GM19463 (cell line): ENCODE results near the gene TMEM244.
"Not testable (repeated sequence)": the region's sequence is repeated elsewhere in the genome, so short reads cannot be mapped to it uniquely, and the experiment has no call there.

Experiments used
- ATAC-seq: cut with Tn5 transposase; IDR thresholded peaks from one replicate; pipeline ENCODE4 v1.9.1; 2021; ENCODE audit warnings: mild to moderate bottlenecking, moderate library complexity; ENCODE audit not compliant: unreplicated experiment

Gene TMEM244

DNA sequence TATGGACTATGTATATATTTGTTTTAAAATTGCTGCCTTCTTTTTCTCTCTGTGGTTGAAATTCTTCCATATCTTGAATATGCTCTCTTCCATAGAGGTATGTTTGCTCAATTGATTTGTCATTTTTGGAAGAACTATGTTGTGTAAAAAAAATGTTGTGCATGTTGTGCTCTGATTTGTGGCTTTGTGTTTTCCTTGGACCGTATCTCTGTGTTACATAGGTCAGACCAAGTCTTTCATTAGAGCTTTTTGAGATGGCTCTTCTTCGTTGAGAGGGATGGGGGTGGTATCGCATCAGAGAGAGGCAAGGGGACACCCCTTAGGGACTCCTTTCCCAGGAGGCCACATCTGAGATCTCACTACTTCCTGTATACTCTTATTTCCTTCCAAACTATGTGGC is 43.8 kb downstream of the TMEM244 start:
- no peak for ATAC-seq

- ATAC-seq: no peak
Measured at GRCh38 chr6:129812145-129812777, 48.9 kb downstream of the TMEM244 start.

DNA sequence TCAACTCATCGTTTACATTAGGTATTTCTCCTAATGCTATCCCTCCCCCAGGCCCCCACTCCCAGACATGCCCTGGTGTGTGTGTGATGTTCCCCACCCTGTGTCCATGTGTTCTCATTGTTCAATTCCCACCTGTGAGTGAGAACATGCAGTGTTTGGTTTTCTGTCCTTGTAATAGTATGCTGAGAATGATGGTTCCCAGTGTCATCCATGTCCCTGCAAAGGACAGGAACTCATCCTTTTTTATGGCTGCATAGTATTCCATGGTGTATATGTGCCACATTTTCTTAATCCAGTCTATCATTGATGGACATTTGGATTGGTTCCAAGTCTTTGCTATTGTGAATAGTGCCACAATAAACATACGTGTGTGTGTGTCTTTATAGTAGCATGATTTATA is 54.0 kb downstream of the TMEM244 start:
- ATAC-seq: not testable (repeated sequence)

DNA sequence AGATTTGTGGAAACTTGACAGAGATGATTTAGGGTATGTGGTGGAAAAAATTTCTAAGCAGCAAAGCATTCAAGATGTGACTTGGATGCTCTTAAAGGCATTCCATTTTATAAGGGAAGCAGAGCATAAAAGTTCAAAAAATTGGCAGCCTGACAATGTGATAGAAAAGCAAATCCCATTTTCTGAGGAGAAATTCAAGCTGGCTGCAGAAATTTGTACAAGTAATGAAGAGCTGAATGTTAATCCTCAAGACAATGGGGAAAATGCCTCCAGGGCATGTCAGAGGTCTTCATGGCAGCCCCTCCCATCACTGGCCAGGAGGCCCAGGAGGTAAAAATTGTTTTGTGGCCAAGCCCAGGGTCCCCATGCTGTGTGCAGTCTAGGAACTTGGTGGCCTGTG is 58.2 kb downstream of the TMEM244 start:
- not testable (repeated sequence) for ATAC-seq

GRCh38 chr6:129801909-129802308 is 59.2 kb downstream of the TMEM244 start:
- ATAC-seq: no peak

GRCh38 chr6:129795261-129795660 is 65.9 kb downstream of the TMEM244 start:
- ATAC-seq: no peak

GRCh38 chr6:129793447-129793846 is 67.7 kb downstream of the TMEM244 start:
- ATAC-seq: no peak

GRCh38 chr6:129792049-129792448 is 69.1 kb downstream of the TMEM244 start:
- ATAC-seq: no peak

GRCh38 chr6:129790785-129791184 is 70.3 kb downstream of the TMEM244 start:
- ATAC-seq: no peak

GRCh38 chr6:129789974-129790373 is 71.1 kb downstream of the TMEM244 start:
- no peak for ATAC-seq

DNA sequence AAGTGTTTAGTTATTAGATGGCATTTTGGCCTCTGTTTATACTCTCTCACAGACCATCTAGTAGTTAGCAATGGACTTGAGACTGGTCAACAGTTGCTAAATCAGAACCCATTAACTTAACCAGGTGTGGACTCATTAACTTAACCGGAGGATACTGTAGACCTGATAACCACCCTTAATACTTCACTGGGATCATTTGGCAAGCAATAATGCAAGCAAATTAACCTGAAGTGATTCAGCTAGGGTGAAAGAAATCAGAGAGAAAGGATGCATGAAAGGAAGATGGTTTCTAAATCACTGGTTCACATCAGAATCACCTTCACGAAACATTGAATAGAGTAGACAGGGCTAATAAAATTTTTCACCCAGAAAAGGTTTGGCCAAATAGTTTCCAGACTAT is 73.3 kb downstream of the TMEM244 start:
- ATAC-seq: no peak

GRCh38 chr6:129786548-129786947 is 74.6 kb downstream of the TMEM244 start:
- no peak for ATAC-seq

GRCh38 chr6:129785756-129786135 is 75.4 kb downstream of the TMEM244 start:
- ATAC-seq: no peak

- no peak for ATAC-seq
Measured at GRCh38 chr6:129785047-129785755, 75.9 kb downstream of the TMEM244 start.
